Prostate gland (tissue), 1 donor: ENCODE measurements around the gene PAPPA2.

Experiments
- POLR2A ChIP-seq: fragments of 450-650 bp; IDR thresholded peaks from one replicate; pipeline ENCODE4 v1.6.1; 2016; ENCODE audit warnings: antibody characterized with exemption, mild to moderate bottlenecking
- POLR2AphosphoS5 ChIP-seq: sonication (generic); formaldehyde crosslinking; IDR thresholded peaks from one replicate; pipeline ENCODE4 v1.6.1; 2017; ENCODE audit warnings: antibody characterized with exemption

- TF ChIP-seq POLR2A (no peak), POLR2AphosphoS5 (no peak)
Measured at GRCh38 chr1:176574756-176575155, 111.8 kb downstream of the PAPPA2 start.
